G401 (cell line): ENCODE measurements around the gene ATXN3L. TPM values are rescaled to one million over a fixed set of nuclear protein-coding genes. Genes with fewer than 3 reads are reported as not detected.

ENCODE experiments used
- DNase-seq: peaks from one replicate; pipeline ENCODE4 v3.0.0-alpha.2; 2015; ENCODE audit warnings: low spot score
- in situ Hi-C: cut with HindIII; loops from 2 replicates; pipeline ENCODE4 v1.10.0; 2016; ENCODE audit warnings: low sequenced_read_pairs, mixed read lengths
- total RNA-seq: library from RNA; depleted of rRNA; stranded (reverse); fragments of >200 nt; shearing (Covaris generic); gene quantifications from 2 replicates; pipeline ENCODE4 v1.2.3, GENCODE V29; 2014; rRNA removed

ATXN3L gene
- total RNA-seq, 1 experiment from 2014 or later: not detected

- DNase-seq: no peak
- in situ Hi-C loops: no loop called here
Observed at GRCh38 chrX:13276991-13277390, 42.9 kb downstream of the ATXN3L start.

GRCh38 chrX:13275031-13275430, 44.8 kb downstream of the ATXN3L start:
- in situ Hi-C loops: no loop called here
- no peak for DNase-seq

- no peak for DNase-seq
- in situ Hi-C loops: no loop called here
Observed at GRCh38 chrX:13272426-13272825, 47.4 kb downstream of the ATXN3L start.

- DNase-seq: no peak
- in situ Hi-C loops: no loop called here
Observed at GRCh38 chrX:13271511-13271910, 48.3 kb downstream of the ATXN3L start.

GRCh38 chrX:13270360-13270759, 49.5 kb downstream of the ATXN3L start:
- no peak for DNase-seq

GRCh38 chrX:13268874-13269273, 51.0 kb downstream of the ATXN3L start:
- in situ Hi-C loops: no loop called here
- no peak for DNase-seq

More at GRCh38 chrX:13270360-13270759, 49.5 kb downstream of the ATXN3L start:
- in situ Hi-C loops: no loop called here

Other genes starting within 250 kb of the ATXN3L start
- gene EGFL6, start 249.5 kb upstream of the ATXN3L start, total RNA-seq: 3.7 and 9.5 TPM in 2 replicates